GM21390 (cell line): ENCODE data around the gene PTPRO.

Experiments
- ATAC-seq: cut with Tn5 transposase; IDR thresholded peaks from one replicate; pipeline ENCODE4 v1.9.1; 2021; ENCODE audit not compliant: unreplicated experiment

Gene PTPRO

GRCh38 chr12:15550793-15551192, 228.5 kb downstream of the PTPRO start:
- ATAC-seq: no peak

- no peak for ATAC-seq
These were observed 233.1 kb downstream of the PTPRO start for GRCh38 chr12:15555446-15555845.

DNA sequence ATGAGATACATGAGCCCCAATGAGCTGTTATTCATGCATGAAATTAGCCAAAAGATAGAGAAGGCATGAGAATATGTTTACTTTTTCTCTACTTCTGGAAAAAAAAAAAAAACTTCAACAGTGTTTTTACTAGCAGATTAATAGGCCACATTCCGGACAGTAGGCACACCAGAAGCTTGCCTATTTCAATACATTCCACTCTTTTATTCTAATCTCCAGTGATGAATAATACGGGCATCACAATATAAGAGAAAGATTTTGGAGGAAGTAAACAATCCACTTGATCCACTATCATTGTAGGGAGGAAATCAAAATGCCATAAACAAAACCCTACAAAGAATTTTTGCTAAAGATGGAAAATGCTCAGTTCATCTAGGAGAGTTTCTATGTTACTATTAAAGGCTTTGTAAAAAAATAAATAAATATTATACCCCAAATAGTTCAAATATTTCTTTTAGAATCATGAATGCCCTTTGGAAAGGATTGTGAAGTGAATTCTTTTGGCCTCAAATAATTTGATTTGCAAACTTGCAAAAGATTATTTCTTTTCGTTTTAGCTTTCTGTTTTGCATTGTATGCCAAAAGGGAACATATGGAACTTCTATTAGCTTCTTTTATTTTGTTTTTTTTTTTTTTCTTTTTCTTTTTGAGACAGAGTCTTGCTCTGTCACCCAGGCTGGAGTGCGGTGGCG, 234.2 kb downstream of the PTPRO start:
- ATAC-seq: no peak

DNA sequence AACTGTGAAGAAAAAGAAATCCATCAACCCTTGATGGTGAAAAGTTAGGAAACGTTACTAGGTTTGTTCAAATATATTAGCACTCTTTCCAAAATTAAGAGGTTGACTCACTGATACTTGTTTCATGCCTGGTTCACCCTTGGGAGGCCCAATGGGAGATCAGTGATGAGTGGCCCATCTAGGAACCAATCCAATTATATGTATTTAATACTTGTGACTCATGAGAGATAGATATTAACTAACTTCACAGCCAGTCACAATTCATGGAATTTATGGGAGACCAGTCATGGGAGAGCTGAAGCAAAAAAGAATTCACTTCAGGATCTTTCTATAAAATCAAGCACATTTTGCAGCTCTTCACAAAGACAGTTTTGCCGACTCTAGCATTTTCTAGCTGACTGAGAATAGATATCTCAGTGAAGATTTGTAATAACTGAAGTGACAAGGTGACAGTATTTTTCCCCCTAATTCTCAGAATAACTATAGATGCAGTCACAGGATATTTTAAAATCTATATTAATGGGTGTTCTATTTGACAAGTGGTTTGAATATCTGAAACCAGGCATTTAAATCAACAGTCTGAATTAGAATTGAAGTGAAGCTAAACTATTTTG, 236.7 kb downstream of the PTPRO start:
- ATAC-seq: no peak

DNA sequence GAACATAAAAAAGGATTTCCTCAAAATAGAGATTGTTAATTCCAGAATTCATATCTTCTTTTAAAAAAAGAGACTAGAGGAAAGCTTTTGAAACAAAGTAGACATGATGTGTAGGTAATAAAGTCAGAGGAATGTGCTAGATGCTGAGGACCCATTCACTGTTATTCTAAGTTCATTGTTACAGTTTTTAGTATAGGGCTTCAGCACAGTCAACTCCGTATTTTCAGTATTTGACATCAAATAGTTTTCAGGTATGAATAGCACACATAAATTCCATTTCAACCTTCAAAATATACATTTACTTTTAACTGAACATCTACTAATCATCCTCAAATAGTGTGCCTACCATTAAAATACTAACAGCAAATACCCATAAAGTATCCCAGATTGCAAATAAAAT, 239.1 kb downstream of the PTPRO start:
- ATAC-seq: no peak

- ATAC-seq: no peak
These were observed 240.0 kb downstream of the PTPRO start for GRCh38 chr12:15562263-15562662.

DNA sequence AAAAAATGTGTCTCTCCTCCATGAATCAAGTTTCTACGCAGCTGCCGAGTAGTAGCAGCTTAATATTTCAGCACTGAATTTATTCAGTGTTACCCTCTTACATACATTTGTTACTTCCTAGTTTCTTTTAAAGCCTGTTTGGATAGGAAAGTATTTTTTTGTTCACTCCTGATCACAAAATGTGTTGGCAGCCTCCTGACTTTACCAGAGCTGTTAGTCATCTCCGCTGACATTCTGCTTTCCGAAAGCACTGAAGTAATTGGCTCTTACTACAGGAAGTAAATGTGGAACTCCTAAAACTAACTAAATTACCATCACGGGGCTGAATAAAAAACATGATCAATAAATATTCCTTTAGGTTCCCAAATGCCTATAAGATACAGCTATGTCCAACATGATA, 241.4 kb downstream of the PTPRO start:
- ATAC-seq: peak; percentile 62

DNA sequence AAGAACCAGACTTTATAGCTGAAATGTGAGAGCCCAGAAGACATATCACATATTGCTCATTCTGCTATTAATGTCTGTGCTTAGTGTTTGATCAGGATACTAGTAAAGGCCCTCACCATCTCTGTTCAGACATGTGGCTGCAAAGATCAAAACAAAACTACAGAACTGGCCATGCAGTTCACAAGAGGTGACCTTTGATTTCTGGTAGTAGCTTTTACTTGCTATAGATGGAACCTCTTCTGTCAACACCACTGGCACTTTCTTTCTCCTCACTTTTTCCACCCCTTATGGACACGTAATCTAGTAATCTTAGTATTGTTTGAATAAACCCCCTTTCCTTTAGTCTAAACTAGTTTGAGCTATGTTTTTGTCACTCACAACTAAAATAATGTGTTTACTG, 252.0 kb downstream of the PTPRO start:
- ATAC-seq: no peak

DNA sequence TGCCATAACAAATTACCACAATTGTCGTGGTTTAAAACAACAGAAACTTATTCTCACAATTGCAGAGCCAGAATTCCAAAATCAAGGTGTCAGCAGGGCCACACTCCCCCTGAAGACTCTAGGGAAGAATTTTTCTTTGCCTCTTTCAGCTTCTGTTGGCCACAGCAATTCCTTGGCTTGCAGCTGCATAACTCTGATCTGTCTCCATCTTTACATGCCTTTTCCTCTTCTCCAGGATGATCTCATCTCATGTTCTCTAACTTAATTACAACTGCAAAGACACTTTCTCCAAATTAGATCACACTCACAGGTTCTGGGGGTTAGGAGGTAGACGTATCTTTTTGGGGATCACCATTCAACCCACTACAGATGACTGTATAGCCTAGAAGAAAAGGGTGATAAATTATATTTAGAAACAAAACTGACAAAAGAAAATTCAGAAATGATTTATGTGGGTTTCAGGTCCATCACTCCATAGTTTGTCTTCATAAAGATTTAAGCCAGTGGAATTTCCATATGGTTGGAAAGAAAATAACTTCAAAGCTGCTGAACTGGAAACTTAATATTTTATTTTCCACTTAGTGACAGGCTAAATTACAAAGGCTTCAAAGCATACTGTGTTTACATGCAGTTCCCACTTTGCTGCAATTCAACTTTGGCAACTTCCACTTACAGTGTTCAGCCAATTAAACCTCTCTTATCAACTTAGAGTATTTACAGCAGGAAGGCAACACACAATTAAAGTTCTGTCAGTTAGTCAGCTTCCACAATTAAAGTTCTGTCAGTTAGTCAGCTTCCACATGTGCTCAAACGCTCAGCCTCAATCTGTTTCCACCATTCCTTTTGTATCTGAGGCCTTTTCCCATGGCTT, 253.6 kb downstream of the PTPRO start:
- no peak for ATAC-seq

- ATAC-seq: no peak
These were observed 258.1 kb downstream of the PTPRO start for GRCh38 chr12:15580431-15580830.

DNA sequence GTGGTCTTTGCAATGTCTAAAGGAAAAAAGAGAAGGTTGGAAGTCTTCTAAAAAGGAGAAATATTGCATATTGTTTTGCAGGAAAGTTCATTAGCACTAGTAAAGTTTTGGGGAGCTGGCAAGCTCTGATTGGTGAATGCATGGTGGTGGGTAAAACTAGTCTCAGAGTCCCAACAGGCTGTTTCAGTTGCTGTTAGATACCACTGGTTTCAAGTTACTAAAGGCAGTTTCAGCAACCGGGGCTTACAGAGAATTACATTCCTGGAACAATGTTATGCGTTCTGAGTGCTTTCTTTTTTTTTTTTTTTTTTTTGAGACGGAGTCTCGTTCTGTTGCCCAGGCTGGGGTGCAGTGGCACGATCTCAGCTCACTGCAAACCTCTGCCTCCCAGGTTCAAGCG, 258.7 kb downstream of the PTPRO start:
- ATAC-seq: no peak

DNA sequence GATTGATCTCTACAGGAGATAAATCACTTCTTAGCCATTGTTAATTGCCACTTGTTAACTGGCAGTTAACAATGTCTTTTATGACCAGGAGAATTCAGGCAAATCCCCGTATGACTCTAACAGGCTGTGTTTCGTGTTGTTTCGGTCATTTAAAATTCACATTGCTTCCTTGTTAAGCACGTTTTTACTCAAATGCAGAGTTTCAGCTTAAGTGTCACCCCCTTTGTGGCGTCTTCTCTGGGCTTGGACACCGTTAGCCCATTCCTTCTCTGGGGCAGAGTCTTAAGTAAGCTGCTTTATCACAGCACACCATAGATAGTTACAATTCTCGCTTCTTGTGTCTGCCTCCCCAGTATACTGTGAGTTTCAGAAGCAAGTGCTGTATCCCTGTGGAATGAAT, 261.5 kb downstream of the PTPRO start:
- ATAC-seq: no peak

GRCh38 chr12:15584366-15585041, 262.2 kb downstream of the PTPRO start:
- ATAC-seq: peak; percentile 56

GRCh38 chr12:15589328-15590032, 267.2 kb downstream of the PTPRO start:
- ATAC-seq: no peak

- peak; percentile 98 for ATAC-seq
These were observed 268.0 kb downstream of the PTPRO start for GRCh38 chr12:15590180-15590826.

DNA sequence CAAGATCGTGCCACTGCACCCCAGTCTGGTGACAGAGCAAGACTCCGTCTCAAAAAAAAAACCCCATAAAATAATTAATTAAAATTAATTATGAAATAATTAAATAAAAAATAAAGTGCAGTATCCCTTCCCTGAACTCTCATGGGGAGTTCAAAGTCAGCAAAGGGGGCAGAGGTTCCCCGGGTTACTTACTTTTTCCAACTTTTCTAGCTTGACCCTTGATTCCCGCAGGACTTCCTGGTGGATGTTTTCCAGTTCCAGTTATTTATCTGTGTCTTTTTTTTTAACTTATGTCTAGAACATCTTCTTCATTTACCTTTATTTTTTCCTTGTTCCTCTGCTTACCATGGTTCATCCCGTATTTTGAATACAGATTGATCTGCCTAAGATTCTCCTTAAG, 269.5 kb downstream of the PTPRO start:
- no peak for ATAC-seq

- no peak for ATAC-seq
These were observed 270.6 kb downstream of the PTPRO start for GRCh38 chr12:15592934-15593333.

DNA sequence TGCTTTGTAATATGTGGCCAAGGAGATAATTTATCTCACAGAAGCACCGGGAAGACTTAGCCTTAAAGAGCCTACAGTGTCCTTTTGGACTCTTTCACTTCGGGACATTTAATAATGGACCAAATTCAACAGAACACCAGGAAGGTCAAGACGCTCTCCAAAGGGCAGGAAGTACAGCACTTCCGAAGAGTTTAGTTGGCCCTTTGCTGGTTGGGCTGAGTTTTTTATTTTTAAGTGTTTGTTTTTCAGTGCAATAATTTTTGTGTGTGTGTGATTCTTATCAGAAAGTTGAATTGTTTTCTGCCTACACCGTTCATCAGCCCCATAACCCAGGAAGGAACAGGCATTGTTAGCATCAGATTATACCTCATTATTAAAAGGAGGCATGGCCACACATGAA, 273.9 kb downstream of the PTPRO start:
- no peak for ATAC-seq

DNA sequence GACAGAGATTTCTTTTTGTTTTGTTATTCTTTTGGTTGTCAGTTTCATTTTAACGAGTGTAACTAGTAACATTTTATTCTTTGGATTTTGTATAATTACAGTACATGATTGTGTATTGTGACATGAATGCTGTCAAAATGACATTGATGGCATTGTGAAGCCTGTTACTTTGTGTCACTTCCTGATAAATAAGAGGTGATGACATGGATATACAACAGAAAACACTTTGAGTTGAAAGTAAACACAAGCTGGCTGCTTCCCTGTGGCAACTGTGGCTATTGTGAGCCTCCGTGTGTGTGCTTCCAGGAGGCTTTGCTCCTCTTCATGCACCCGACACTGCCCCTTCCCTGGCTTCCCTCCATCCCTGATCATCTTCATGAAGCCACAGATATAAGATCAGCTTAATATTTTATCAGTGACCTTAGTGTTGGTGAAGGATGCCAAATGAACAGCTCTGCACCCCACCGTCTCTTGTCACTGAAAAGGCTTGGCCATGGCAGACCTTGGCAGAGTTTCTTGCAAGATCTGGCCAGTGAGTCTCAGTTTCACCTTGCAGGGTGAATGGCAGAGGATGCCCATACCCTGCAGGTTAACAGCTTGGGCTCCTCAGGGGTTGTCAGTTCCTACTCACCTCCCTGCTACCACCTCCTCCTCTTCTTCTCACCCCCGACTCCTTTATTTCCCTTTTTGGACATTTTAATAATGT, 275.0 kb downstream of the PTPRO start:
- no peak for ATAC-seq
